GM18873 (cell line): ENCODE results near the gene RCAN3.
"Not testable (repeated sequence)": the region's sequence is repeated elsewhere in the genome, so short reads cannot be mapped to it uniquely, and the experiment has no call there.

Experiments used
- ATAC-seq: cut with Tn5 transposase; IDR thresholded peaks from one replicate; pipeline ENCODE4 v1.9.1; 2021; ENCODE audit warnings: mild to moderate bottlenecking, moderate library complexity, moderate number of reproducible peaks; ENCODE audit not compliant: unreplicated experiment, low FRiP score

RCAN3 gene

GRCh38 chr1:24545662-24546061 lies 43.0 kb downstream of the RCAN3 start:
- ATAC-seq: no peak

- ATAC-seq: no peak
Measured at GRCh38 chr1:24547195-24547594, 44.6 kb downstream of the RCAN3 start.

GRCh38 chr1:24548070-24548469 lies 45.4 kb downstream of the RCAN3 start:
- ATAC-seq: no peak

- ATAC-seq: not testable (repeated sequence)
Measured at GRCh38 chr1:24549210-24549609, 46.6 kb downstream of the RCAN3 start.

GRCh38 chr1:24551290-24551959 lies 48.8 kb downstream of the RCAN3 start:
- no peak for ATAC-seq

DNA sequence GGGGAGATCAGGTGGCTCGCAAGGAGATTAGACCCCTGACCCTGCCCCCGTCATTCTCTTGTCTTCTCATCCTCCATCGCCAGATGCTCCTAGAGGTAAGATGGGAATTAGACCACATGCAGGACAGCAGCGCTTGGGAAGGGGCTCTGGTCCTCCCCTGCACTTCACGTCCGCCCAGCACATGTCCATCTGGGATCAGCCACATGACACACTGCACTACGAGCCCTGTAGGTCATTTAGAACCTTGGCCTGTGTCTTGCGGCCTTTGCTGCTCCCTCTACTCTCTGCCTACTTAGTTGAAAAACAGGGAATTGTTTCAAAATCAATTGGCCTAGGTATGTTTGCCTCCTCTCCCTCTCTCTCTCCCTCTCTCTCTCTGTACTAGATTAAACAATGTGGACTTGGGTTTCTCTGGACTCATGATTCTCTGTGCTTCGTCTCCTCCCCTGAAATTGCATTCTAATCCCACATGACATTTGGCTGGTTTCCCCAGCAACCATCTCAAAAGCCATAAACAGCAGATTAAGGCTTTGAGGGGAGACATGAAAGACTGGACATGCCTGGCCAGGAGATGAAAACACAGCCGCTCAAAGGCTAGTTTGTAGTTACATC lies 49.4 kb downstream of the RCAN3 start:
- no peak for ATAC-seq

DNA sequence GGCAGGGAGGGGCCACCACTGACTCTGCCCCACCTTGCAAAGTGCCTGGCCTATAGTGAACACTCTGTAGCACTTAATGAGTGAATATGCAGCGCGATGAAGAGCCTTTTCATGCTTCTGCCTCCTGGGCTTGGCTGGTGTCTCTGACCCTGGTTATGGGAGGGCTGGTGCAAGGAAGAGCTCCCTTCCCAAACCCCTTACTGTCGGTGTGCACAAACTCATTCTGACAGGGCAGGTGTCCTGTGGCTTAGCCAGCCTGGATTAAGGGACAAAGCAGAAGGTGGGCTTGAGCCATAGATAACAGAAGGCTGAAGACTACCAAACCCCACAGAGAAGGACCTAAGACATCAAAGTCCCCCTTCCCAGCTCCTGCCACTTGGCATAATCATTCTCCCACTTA lies 51.3 kb downstream of the RCAN3 start:
- ATAC-seq: no peak

DNA sequence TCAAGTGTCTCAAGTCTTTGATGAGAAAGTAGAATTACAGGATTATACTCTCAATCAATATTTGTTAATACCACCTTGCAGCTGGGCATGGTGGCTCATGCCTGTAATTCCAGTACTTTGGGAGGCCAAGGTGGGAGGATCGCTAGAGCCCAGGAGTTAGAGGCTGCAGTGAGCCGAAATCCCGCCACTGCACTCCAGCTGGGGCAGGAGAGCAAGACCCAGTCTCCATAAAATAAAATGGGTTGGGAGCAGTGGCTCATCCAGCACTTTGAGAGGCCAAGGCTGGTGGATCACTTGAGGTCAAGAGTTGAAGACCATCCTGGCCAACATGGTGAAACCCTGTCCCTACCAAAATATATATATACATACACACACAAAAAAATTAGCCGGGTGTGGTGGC lies 52.1 kb downstream of the RCAN3 start:
- no peak for ATAC-seq

DNA sequence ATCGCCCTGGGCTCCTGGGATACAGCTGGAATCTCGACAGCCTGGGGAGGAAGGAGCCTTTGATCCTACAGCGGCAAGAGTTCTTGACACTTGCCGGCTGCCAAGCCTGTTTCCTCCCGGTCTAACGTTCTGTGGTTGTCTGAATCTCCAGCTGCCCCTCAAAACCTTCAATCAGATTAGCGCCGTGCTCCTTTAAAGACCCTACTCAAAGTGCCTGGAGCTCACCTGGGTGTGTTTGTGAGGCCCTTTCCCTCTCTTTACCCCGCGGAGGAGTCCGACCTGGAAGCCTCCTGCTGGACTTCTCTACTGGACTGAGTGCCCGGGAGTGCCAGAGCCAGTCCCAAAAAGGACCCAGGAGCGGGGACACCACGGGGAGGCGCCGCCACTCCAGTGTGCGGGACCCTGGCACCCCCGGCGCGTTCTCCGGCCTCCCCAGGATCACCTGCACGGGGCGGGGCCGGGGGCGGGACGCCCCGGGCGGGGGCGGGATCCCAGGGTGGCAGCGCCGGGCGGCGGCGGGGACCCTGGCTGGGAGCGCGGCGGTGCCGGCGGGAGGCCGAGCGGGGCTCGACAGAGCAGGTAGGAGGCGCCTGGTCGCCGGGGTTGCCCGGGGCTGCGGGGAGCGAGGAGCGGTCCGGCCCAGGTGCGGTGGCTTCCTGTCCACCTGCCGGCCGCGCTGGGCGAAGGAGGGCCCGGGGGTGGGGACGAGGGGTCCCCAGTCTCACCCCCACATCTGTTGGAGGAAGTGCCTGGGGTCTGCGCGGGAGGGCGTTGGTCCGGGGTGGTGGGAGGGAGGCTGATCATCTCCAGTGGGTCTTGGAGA lies 53.2 kb downstream of the RCAN3 start, which contains the start of gene NCMAP:
TSS of gene NCMAP (plus strand) at position 497 of the 823 bp plus-strand sequence. CDS start 39,344 bp downstream, outside the sequence.
- ATAC-seq: no peak

DNA sequence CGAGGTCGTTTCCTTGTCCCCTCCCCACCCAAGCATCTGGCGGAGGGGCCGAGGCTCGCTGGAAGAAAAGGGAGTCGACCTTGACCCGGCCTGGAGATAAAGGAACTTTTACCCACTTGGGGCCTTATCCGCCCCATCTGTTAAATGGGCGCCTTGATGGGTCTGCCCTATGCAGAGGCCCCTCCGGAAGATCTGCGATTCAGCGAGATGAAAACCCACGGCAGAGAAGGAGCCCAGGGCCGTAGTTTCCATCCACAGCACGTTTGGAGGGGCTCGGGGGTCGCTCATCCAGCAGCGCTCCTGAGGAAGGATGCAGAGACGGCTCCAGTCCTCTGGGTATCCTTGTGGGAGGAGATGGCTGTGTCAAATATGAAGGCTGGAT lies 53.8 kb downstream of the RCAN3 start:
- no peak for ATAC-seq

DNA sequence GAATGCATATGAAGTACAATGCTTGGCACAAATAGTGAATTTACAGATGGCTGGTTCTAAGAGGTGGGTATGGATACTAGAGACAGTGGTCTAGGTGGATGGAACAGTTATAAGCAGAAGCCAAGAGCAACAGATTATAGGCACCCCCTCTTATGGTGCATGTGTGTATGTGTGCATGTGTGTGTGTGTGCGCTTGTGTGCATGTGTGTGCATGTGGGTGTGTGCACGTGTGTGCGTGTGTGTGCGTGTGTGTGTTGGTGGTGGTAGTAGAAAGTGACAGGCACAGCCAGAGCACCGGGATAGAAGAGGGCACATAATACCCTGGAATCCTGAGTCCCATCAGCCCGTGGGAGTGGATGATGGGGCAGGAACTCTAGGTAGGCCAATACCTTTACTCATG lies 54.6 kb downstream of the RCAN3 start:
- ATAC-seq: no peak

GRCh38 chr1:24557711-24558131 lies 55.1 kb downstream of the RCAN3 start:
- no peak for ATAC-seq

DNA sequence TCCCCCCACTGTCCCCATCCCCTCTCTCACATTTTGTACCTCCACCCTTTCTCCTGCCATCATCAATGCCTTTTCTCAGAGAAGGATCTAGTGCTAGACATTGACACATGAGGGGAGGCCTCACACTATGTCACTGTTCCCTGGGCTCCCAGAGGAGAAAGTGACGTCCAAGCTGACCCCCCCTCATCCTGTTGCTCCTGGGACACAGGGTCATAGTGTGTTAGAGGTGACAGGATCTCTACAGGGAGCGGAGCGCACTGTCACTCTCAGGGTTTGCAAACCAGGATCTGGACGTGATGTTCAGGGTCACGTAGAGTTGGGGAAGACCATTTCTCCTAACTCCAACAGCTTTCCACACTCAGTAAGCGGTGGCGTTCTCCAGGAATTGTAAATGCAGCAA lies 55.8 kb downstream of the RCAN3 start:
- ATAC-seq: no peak

- no peak for ATAC-seq
Measured at GRCh38 chr1:24558902-24559791, 56.5 kb downstream of the RCAN3 start.

GRCh38 chr1:24560361-24560760 lies 57.7 kb downstream of the RCAN3 start:
- ATAC-seq: no peak

GRCh38 chr1:24562625-24563024 lies 60.0 kb downstream of the RCAN3 start:
- no peak for ATAC-seq

DNA sequence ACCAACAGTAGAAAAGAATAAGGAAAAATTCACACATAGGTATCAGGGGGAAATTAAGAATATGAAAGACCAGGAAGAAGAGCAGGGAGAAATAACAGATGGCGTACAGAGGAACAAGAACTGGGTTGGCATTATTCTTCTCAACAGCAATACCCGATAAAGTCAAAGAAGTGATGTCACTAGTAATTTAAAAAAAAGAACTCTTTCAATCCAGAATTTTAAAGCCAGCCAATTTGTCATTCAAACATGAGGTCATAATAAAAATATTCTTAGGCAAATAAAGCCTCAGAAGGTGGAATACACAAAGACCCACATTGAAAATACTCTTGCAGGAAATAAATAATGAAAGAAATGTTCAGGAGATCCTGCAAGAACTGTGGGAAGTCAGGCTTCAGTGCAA lies 62.1 kb downstream of the RCAN3 start:
- no peak for ATAC-seq

DNA sequence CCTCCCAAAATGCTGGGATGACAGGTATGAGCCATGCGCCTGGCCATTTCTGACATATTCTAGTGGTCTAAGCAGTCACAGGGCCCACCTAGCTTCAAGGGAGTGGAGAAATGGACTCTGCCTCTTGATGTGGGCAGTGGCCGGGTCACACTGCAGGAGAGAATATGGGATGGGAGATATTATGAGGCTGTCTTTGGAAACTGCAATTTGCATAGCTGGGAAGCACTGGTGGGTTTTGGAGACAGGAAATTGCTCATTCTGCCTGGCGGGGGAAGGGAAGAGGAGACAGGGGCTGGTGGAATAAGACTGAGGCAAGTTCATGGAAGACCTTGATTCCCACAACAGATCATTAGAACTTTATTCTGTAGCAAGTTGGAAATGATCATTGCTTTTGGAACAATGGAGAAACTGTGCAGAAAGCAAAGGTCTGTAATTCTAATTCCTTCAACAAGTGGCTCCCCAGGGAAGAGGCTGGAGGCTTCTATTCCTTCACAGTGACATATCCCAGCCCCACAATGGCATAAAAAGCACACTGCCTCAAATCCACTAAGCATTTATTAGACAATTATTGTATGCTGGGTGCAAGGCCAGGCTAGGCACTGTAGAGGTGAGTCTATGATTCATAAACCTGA lies 63.7 kb downstream of the RCAN3 start:
- ATAC-seq: no peak

GRCh38 chr1:24567792-24568388 lies 65.3 kb downstream of the RCAN3 start:
- no peak for ATAC-seq

DNA sequence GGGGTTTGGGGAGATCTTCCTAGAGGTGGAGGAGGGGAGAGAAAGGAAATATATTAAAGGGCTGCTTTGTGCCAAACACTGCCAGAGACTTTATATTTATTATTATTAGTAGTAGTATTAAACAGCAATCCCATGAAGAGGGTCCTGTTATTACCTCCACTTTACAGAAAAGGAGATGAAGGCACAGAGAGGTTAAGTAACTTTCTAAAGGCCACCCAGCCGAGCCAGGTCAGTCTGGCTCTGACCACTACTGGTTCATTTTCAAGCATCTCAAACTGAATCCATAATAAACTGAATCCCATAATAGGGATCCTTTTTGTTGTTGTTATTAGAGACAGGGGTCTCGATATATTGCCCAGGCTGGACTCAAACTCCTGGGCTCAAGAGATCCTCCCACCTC lies 65.8 kb downstream of the RCAN3 start:
- no peak for ATAC-seq
